Activated B cell treated with CpG ODN at 0.5 μM for 24 hours (primary cell): ENCODE measurements around the gene UBP1. TPM values are rescaled to one million over a fixed set of nuclear protein-coding genes. Genes with fewer than 3 reads are reported as not detected.

ENCODE experiments used
- ATAC-seq: fragments of 200-7000 bp; cut with Tn5 transposase; one replicate; pipeline ENCODE4 v1.10.0; 2021; ENCODE audit warnings: low read depth, mild to moderate bottlenecking, moderate library complexity
- CTCF ChIA-PET: fragments of 350-600 bp; sonication (Branson Sonifier 250); formaldehyde crosslinking; loops from one replicate; lab custom pipeline; 2021; ENCODE audit warnings: antibody characterized with exemption; lab: Charles Lee
- POLR2A ChIA-PET: fragments of 350-600 bp; sonication (Branson Sonifier 250); formaldehyde crosslinking; loops from one replicate; lab custom pipeline; 2021; ENCODE audit warnings: antibody characterized with exemption; lab: Charles Lee
- DNase-seq: peaks from one replicate; pipeline ENCODE4 v3.0.0; 2022
- H3K27ac Mint-ChIP-seq: one replicate; pipeline ENCODE4 v1.8.0; 2020; ENCODE audit warnings: mixed read lengths
- H3K27me3 Mint-ChIP-seq: one replicate; pipeline ENCODE4 v1.8.0; 2021; ENCODE audit warnings: mixed read lengths
- H3K36me3 Mint-ChIP-seq: one replicate; pipeline ENCODE4 v1.8.0; 2021; ENCODE audit warnings: low read depth, mixed read lengths
- H3K4me1 Mint-ChIP-seq: one replicate; pipeline ENCODE4 v1.8.0; 2021; ENCODE audit warnings: mixed read lengths
- H3K4me3 Mint-ChIP-seq: one replicate; pipeline ENCODE4 v1.8.0; 2020; ENCODE audit warnings: mild to moderate bottlenecking, mixed read lengths
- H3K9me3 Mint-ChIP-seq: one replicate; pipeline ENCODE4 v1.8.0; 2020; ENCODE audit warnings: mixed read lengths
- CTCF ChIP-seq: fragments of 200-600 bp; IDR thresholded peaks from one replicate; pipeline ENCODE4 v1.8.0; 2022; ENCODE audit warnings: antibody characterized with exemption, mild to moderate bottlenecking
- intact Hi-C: fragments of 100-400 bp; cut with micrococcal nuclease; formaldehyde crosslinking; loops from one replicate; pipeline ENCODE4 v1.15.1; 2024
- total RNA-seq: library from RNA; stranded (reverse); gene quantifications from 2 replicates; pipeline ENCODE4 v1.2.3, GENCODE V29; 2022

The UBP1 gene
- total RNA-seq, 1 donor from 2014 or later: 68.6 TPM

- intact Hi-C loops: no loop called here
- POLR2A ChIA-PET: no interaction called here
- no peak overlapping the region for H3K4me3 Mint-ChIP-seq
These were observed 53.6 kb downstream of the UBP1 start for GRCh38 chr3:33386631-33387030.

GRCh38 chr3:33385423-33385822 lies 54.8 kb downstream of the UBP1 start:
- intact Hi-C loops: no loop called here
- POLR2A ChIA-PET: no interaction called here

More at GRCh38 chr3:33386631-33387030, 53.6 kb downstream of the UBP1 start:
- Mint-ChIP-seq H3K9me3 (no peaks in the 10 kb centered on the region), H3K27ac (no peak overlapping the region), H3K4me1 (peaks cover 3% of the 10 kb centered on the region), H3K36me3 (peaks cover 53% of the 10 kb centered on the region), H3K27me3 (no peaks in the 10 kb centered on the region)
- TF ChIP-seq CTCF: no peak
- CTCF ChIA-PET: interaction anchor here (2.5 kb wide), 1 partner anchor 14 kb away, joined by 11 read pairs; no protein-coding TSS in a partner anchor
- DNase-seq (no peak), ATAC-seq (no peak)

GRCh38 chr3:33383951-33384350 lies 56.3 kb downstream of the UBP1 start:
- ATAC-seq: no peak
- CTCF ChIA-PET: no interaction called here
- peaks cover 28% of the 10 kb centered on the region for H3K36me3 Mint-ChIP-seq
- no peak for DNase-seq
- POLR2A ChIA-PET: no interaction called here
- no peaks in the 10 kb centered on the region for H3K9me3 Mint-ChIP-seq
- no peak overlapping the region for H3K27ac Mint-ChIP-seq
- H3K4me3 Mint-ChIP-seq: no peak overlapping the region
- peaks cover 3% of the 10 kb centered on the region for H3K4me1 Mint-ChIP-seq
- intact Hi-C loops: no loop called here
- no peak for TF ChIP-seq CTCF
- no peaks in the 10 kb centered on the region for H3K27me3 Mint-ChIP-seq

More at GRCh38 chr3:33385423-33385822, 54.8 kb downstream of the UBP1 start:
- DNase-seq (no peak), ATAC-seq (no peak)
- no peak overlapping the region for H3K27ac Mint-ChIP-seq
- H3K9me3 Mint-ChIP-seq: no peaks in the 10 kb centered on the region
- H3K27me3 Mint-ChIP-seq: no peaks in the 10 kb centered on the region
- peaks cover 3% of the 10 kb centered on the region for H3K4me1 Mint-ChIP-seq
- TF ChIP-seq CTCF: no peak
- no peak overlapping the region for H3K4me3 Mint-ChIP-seq
- CTCF ChIA-PET: interaction anchor here (2.5 kb wide), 1 partner anchor 13 kb away, joined by 11 read pairs; no protein-coding TSS in a partner anchor
- peaks cover 41% of the 10 kb centered on the region for H3K36me3 Mint-ChIP-seq

GRCh38 chr3:33380653-33381052 lies 59.6 kb downstream of the UBP1 start:
- POLR2A ChIA-PET: no interaction called here
- peaks cover 3% of the 10 kb centered on the region for H3K4me1 Mint-ChIP-seq
- no peak overlapping the region for H3K4me3 Mint-ChIP-seq
- CTCF ChIA-PET: no interaction called here
- H3K9me3 Mint-ChIP-seq: no peaks in the 10 kb centered on the region
- TF ChIP-seq CTCF: no peak
- intact Hi-C loops: no loop called here
- ATAC-seq: no peak
- no peaks in the 10 kb centered on the region for H3K27me3 Mint-ChIP-seq
- H3K36me3 Mint-ChIP-seq: peaks cover 6% of the 10 kb centered on the region
- DNase-seq: no peak
- H3K27ac Mint-ChIP-seq: no peak overlapping the region

- no peak for TF ChIP-seq CTCF
- ChIA-PET CTCF (no interaction called here), POLR2A (no interaction called here)
- intact Hi-C loops: loop anchor here (10.0 kb wide), 2 partner anchors 407 to 863 kb away; no protein-coding TSS in a partner anchor
- H3K36me3 Mint-ChIP-seq: no peaks in the 10 kb centered on the region
- peaks cover 1% of the 10 kb centered on the region for H3K4me1 Mint-ChIP-seq
- ATAC-seq (no peak), DNase-seq (no peak)
- H3K27ac Mint-ChIP-seq: no peak overlapping the region
- no peaks in the 10 kb centered on the region for H3K9me3 Mint-ChIP-seq
- H3K27me3 Mint-ChIP-seq: no peaks in the 10 kb centered on the region
- no peak overlapping the region for H3K4me3 Mint-ChIP-seq
These were observed 62.3 kb downstream of the UBP1 start for GRCh38 chr3:33377931-33378330.
